K562 (cell line): Measurements from ENCODE around the gene ADAMTSL2. TPM values are rescaled to one million over a fixed set of nuclear protein-coding genes. Genes with fewer than 3 reads are reported as not detected.

Experiments used
- BACH1 ChIP-seq: fragments of 200-800 bp; sonication (Bioruptor generic); IDR thresholded peaks from 2 replicates; pipeline ENCODE4 v1.6.1; 2016; ENCODE audit warnings: missing genetic modification characterization, missing compliant biosample characterization
- GABPB1 ChIP-seq: sonication (generic); formaldehyde crosslinking; IDR thresholded peaks from 2 replicates; pipeline ENCODE4 v1.8.0; 2022; ENCODE audit warnings: mild to moderate bottlenecking, missing genetic modification reagents
- MBD1 ChIP-seq: fragments of 250-450 bp; sonication (Bioruptor Pico); IDR thresholded peaks from 2 replicates; pipeline ENCODE4 v1.8.0; 2022; ENCODE audit warnings: inconsistent platforms
- MXD1 ChIP-seq: fragments of 250-450 bp; sonication (Bioruptor Pico); IDR thresholded peaks from 2 replicates; pipeline ENCODE4 v1.8.0; 2021; ENCODE audit warnings: borderline replicate concordance, mild to moderate bottlenecking, moderate library complexity; ENCODE audit not compliant: poor library complexity, severe bottlenecking
- NRF1 ChIP-seq, 2 experiments: fragments of 450-650 bp; IDR thresholded peaks in 1 of 2; conservative IDR thresholded peaks in 1 of 2; 2 replicates each; pipeline ENCODE4 v1.6.1; 2014; ENCODE audit warnings: mild to moderate bottlenecking in 2 of 2
- TSHZ1 ChIP-seq: fragments of 250-450 bp; sonication (Bioruptor Pico); IDR thresholded peaks from 2 replicates; pipeline ENCODE4 v1.4.0; 2020; ENCODE audit warnings: mild to moderate bottlenecking, moderate library complexity
- ZNF354B ChIP-seq: fragments of 250-450 bp; sonication (Bioruptor Pico); IDR thresholded peaks from 2 replicates; pipeline ENCODE4 v1.4.0; 2020
- ZSCAN32 ChIP-seq: fragments of 450-650 bp; formaldehyde crosslinking; IDR thresholded peaks from 2 replicates; pipeline ENCODE4 v1.4.0; 2020; ENCODE audit warnings: mild to moderate bottlenecking, moderate library complexity
- polyA plus RNA-seq, 8 experiments: library from polyadenylated mRNA; depleted of rRNA in 4 of 8; stranded (reverse) in 5 of 8; unstranded in 3 of 8; fragments of >200 nt; fragmentation: Nextera tagmentation in 2 of 8; fragmentation: Illumina TruSeq in 1 of 8; extraction: Ambion mirVana in 2 of 8; extraction: Trizol in 1 of 8; gene quantifications; 2 replicates each; pipeline versions ENCODE4 v1.2.1 to v1.2.3, GENCODE V29; 2011 to 2014; ENCODE audit warnings: inconsistent platforms in 1 of 8, missing spikeins in 1 of 8
- total RNA-seq, 7 experiments: library from RNA; depleted of rRNA in 6 of 7; stranded (reverse); fragments of >200 nt in 6 of 7; fragmentation: Illumina TruSeq in 2 of 7; extraction: Trizol in 2 of 7; gene quantifications; 2 replicates each; pipeline versions ENCODE4 v1.2.1 to v1.2.3, GENCODE V29; 2011 to 2021; ENCODE audit warnings: low replicate concordance in 1 of 7
- TF ChIP-seq, protein P1 (sequence below): IDR thresholded peaks from 2 replicates; pipeline ENCODE4 v1.6.1; 2011; ENCODE audit warnings: borderline replicate concordance, low read depth, mild to moderate bottlenecking, moderate library complexity, low read length; ENCODE audit not compliant: insufficient read depth, poor library complexity, severe bottlenecking
- TF ChIP-seq, protein P2 (sequence below): IDR thresholded peaks from 3 replicates; pipeline ENCODE4 v1.6.1; 2011; ENCODE audit warnings: borderline replicate concordance, mild to moderate bottlenecking, moderate library complexity; ENCODE audit not compliant: insufficient read length; ENCODE audit errors: extremely low read depth
- TF ChIP-seq, protein P3 (sequence below): fragments of 450-650 bp; IDR thresholded peaks from 2 replicates; pipeline ENCODE4 v1.7.0; 2016; ENCODE audit warnings: borderline replicate concordance

Gene ADAMTSL2
- total and polyA plus RNA-seq, 9 of the 15 experiments (the other 6 are each of a cell fraction or from before 2014, with no cell fraction given): 0.04 TPM; not detected in 8

DNA sequence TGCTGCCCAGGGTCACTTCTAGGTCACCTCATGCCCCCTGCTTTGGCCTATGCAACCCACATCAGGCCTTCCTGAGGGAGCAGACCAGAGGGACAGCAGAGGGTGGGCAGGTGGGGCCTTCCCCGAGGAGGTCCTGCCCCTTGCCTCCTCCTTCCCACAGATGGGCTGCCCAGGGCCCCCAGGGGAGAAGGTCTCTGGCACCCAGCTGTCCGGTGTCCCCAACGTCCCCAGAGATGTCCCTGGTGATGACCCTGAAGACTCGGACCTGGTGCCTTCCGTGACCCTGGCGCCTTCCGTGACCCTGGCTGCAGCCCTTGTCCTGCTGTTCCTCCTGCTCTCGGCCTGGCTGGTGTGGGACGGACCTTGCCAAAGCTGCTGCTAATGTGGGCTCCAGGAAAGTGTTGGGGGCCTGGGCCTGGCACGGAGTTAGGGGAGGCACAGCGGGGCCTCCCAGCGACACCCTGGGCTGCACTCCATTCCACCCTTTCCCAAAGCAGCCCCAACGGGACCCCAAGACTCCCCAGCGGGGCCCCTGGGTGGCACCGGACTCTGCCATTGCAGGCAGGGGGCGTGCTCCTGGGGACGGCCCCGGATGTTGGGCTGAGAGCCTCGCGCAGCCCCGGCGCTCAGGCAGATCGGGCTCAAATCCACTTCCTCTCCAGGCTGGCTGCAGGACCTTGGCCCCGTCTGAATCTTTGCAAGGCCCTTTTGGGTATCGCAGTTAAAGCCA is 48.8 kb upstream of the ADAMTSL2 start (continued):
- TF ChIP-seq TSHZ1 (CRISPR knock-in tag) (no peak), MXD1 (CRISPR knock-in tag) (no peak), MBD1 (CRISPR knock-in tag) (no peak), ZNF354B (CRISPR knock-in tag) (no peak), NRF1 (conservative IDR thresholded peaks at IDR 0.05 in 1 of 2, IDR thresholded peaks at IDR 0.05 in 1 of 2) (peak; percentile 65 to 69), BACH1 (no peak), GABPB1 (CRISPR knock-in tag) (0 out of 2 replicates have a peak, but pooled peaks have one; percentile 36), ZSCAN32 (CRISPR knock-in tag) (no peak)
- TF ChIP-seq, protein P1, sequence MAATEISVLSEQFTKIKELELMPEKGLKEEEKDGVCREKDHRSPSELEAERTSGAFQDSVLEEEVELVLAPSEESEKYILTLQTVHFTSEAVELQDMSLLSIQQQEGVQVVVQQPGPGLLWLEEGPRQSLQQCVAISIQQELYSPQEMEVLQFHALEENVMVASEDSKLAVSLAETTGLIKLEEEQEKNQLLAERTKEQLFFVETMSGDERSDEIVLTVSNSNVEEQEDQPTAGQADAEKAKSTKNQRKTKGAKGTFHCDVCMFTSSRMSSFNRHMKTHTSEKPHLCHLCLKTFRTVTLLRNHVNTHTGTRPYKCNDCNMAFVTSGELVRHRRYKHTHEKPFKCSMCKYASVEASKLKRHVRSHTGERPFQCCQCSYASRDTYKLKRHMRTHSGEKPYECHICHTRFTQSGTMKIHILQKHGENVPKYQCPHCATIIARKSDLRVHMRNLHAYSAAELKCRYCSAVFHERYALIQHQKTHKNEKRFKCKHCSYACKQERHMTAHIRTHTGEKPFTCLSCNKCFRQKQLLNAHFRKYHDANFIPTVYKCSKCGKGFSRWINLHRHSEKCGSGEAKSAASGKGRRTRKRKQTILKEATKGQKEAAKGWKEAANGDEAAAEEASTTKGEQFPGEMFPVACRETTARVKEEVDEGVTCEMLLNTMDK: no peak
- TF ChIP-seq, protein P2, sequence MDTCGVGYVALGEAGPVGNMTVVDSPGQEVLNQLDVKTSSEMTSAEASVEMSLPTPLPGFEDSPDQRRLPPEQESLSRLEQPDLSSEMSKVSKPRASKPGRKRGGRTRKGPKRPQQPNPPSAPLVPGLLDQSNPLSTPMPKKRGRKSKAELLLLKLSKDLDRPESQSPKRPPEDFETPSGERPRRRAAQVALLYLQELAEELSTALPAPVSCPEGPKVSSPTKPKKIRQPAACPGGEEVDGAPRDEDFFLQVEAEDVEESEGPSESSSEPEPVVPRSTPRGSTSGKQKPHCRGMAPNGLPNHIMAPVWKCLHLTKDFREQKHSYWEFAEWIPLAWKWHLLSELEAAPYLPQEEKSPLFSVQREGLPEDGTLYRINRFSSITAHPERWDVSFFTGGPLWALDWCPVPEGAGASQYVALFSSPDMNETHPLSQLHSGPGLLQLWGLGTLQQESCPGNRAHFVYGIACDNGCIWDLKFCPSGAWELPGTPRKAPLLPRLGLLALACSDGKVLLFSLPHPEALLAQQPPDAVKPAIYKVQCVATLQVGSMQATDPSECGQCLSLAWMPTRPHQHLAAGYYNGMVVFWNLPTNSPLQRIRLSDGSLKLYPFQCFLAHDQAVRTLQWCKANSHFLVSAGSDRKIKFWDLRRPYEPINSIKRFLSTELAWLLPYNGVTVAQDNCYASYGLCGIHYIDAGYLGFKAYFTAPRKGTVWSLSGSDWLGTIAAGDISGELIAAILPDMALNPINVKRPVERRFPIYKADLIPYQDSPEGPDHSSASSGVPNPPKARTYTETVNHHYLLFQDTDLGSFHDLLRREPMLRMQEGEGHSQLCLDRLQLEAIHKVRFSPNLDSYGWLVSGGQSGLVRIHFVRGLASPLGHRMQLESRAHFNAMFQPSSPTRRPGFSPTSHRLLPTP: no peak
- TF ChIP-seq, protein P3, sequence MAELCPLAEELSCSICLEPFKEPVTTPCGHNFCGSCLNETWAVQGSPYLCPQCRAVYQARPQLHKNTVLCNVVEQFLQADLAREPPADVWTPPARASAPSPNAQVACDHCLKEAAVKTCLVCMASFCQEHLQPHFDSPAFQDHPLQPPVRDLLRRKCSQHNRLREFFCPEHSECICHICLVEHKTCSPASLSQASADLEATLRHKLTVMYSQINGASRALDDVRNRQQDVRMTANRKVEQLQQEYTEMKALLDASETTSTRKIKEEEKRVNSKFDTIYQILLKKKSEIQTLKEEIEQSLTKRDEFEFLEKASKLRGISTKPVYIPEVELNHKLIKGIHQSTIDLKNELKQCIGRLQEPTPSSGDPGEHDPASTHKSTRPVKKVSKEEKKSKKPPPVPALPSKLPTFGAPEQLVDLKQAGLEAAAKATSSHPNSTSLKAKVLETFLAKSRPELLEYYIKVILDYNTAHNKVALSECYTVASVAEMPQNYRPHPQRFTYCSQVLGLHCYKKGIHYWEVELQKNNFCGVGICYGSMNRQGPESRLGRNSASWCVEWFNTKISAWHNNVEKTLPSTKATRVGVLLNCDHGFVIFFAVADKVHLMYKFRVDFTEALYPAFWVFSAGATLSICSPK: no peak
- TF ChIP-seq, all 486 proteins: peak for 3
